Stimulated activated CD8-positive, alpha-beta memory T cell treated with anti-CD3 and anti-CD28 coated beads, Interleukin-12 subunit alpha, Interleukin-12 subunit beta, amount 100 ng/mL, for 24 hours (primary cell): Measurements from ENCODE around the gene GBX1.

ENCODE experiments used
- DNase-seq: peaks from one replicate; pipeline ENCODE4 v3.0.0-alpha.2; 2020; ENCODE audit errors: extremely low read depth

GBX1 gene

DNA sequence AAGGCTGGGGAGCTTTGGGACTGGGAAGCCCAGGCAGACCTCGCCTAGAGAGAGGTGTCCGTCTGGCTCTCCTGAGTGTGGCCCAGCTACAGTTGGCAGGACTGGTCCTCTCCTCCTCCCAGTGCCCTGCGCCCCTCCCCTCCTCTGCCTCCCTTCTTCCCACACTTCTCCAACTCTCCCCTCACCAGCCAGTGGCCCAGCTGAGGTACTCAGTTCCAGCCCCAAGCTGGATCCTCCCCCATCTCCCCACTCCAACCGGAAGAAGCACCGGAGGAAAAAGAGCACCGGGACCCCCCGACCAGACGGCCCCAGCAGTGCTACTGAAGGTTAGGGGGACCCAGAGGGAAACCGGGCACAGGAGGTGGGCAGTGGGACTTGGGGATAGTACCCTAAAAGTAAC, 27.7 kb downstream of the GBX1 start:
- DNase-seq, result no peak

DNA sequence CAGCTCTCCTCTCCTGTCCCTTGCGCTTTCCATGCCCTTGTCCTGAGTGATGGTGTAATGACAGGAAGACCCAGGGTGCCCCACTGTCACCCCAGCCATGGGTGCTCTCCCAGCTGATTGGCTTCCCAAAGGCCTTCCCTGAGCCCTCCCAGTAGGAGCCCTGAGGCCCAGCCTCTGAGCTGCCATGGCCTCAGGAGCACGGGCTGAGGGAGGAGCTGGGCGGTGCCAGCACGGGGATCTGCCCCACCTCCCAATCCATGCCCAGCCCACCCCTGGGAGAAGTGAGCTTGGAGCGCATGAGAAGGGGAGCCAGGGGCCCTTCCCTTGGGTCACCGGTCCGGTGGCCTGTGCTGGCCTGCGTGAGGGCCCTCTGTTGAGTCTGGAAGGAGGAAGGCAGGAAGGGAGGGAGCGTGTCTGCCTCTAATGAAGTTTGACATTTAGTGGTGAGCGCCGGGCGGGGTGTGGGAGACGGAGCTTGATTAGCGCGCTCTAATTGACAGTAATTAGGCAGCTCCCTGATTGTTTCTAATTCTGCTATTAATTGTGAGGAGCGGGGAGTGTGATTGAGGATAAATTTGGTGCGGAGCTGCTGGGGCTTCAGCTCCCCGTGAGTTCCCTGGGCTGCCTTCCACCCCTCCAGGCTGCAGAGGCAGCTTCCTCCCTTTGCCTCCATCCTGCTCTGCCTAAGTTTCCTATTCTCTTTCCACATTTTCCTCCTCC, 28.3 kb downstream of the GBX1 start:
- DNase-seq, result no peak

DNA sequence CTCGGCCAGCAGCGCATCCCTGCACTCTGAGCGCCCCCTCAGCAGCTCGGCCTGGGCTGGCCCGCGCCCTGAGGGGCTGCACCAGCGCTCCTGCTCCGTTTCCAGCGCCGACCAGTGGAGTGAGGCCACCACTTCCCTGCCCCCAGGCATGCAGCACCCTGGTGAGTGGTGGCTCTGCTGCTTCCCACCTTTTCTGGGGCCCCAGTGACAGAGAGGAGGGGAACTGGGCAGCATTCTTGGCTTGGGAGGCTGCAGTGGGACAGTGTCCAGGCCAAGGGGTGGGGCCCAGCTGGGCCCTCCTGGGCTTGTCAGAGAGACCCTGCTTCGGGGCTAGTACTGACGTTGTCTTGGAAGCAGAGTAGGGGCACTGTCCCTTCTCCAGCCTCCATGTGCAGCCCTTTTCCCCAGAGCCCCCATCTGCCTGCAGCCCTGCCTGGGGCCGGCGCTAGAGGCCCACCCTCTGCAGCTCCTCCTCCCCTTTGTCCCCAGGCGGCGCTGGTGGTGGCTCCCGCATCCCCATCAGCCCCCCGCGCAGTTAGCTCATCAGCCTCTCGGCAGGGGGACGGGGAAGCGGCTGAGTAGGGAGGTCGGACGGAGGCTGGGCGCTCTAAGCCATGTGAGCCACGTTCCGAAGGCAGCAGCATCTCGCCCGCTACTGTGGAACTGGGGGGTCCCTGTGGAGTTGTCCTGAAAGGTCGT, 29.2 kb downstream of the GBX1 start:
- DNase-seq, result no peak

DNA sequence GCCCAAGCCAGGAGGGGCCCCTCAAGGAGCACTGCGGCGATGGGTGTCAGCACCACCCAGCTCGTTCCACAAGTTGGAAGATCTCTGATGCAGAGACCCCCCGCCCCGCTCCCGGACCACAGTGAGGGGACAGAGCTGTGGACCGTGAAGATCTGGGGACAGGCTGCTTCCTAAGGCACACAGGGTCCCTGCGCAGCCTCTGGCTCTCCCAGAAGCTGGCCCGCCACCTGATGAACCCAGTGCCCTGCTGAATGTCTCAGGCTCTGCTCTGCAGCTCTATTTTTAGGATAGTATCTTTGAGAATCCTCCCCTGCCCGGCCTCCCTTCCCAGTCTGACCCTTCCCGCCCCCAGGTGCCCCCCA, 29.7 kb downstream of the GBX1 start:
- no peak for DNase-seq

DNA sequence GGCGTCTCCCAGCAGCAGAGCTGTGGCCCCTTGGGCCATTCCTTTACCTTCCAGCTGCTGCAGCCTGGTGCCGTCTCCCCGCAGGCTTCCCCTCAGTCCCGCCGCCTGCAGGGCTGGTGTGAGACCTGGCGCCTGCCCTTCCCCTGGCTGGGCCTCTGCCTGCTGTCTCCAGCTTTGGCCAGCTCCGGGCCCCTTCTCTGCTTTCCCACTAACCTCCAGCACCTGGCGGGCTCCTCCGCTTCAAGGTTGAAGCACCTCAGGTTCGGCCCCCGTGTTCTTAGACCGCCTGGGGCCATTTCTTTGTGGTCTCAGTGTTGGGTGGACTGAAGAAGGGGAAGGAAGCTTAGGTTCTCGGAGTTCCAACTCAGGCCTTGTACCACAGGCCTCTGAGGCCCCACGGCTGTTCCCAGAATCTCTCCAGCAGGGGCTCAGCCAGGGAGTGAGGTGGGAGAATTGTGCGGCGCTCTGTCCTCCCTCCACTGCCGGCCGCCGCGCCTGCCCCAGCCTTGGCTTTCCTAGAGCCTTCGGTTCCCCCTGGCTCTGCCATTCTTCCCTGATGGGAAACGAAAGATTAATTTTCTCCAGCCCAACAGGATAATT, 30.3 kb downstream of the GBX1 start:
- DNase-seq, result no peak

DNA sequence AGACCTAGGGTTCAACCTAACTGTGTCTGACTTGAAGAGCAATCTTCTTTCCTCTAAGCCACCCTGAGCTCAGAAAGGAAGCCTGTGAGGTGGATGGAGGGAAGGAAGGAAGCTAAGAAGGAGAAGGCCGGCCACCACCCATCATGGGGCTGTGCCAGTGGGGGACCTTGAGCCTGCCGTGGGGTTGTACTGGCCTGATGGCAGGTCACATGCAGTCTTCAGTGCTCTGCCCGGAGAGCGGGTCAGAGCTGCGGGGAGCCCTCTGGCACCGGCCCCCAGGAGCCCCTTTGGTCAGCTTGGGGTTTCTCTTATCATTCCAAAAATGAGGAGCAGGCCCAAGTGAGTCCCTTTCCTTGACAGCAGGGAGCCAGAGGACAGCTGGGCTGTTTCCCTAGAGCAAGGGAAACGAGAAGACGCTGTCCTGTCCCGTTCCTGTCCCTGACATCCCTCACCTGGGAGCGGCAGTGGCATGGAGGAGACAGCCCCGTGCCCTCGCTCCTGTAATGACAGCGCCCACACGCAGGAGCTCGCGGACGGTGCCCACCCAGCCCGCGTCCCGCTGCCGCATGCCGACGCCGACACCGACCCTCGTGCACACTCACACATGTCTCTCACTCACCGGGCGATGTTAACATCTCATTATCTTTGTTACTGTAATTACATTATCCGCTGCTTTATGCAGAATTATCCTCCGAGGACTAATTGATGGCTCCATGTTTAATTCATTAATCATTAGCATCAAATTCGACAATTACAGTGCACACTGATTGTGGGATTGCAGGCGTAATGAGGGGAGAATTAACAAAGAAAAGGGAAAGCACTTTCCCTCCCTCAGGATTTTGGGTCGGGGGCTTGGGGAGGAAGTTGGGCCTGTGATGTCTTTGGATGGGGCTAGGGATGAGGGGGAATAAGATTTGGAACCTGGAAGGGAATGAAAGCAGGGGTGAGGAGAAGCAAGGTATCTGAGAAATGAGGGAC, 31.3 kb downstream of the GBX1 start:
- DNase-seq, result no peak

DNA sequence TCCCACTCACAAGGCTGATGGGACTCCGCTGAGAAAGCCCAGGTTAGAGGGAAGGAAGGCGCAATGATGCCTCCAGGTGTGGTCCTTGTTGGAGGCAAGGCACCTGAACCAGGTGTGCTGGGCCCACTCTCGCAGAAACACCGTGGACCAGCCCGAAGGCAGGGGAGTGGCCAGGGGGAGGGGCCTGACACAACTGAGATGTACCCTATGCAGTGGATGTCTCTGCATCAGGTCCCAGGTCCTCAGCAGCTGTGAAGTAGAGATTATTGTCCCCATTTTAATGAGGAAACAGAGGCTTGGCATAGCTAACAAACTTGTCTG, 32.0 kb downstream of the GBX1 start:
- DNase-seq, result no peak

DNA sequence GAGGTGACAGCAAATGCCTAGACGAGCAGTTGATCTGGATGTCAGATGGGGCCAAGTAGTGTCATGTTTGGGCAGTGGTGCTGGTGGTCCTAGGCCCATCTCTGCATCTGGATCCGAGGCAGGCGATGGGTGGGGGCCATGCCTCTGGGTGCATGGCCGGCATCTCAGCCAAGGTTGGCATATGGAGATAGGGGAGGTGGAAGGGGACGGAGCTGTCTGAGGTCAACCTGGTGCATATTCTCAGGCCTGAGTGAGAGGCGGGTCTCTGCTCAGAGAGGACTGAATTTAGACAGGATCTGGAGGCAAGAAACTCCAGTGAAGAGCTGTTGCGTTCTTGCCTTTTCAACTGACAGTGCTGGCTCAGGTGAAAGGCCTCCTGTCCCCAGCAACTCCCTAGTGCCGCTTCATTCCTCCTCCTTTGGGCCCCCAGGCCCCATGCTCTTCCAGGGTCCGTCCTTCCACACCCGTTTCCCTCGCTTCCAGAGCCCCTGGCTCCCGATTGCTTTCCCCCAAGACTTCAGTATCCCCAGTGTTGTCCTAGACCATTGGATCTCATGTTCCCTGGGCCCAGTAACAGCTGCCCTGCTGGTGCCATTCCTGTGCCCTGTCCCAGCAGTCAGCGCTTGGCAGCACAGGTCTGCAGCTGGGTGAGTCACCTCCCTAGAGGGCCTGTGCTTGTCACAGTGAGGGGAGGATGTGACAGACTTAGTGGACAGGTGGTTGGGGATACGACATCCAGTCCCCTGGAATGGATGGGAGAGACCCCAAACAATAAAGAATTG, 32.6 kb downstream of the GBX1 start:
- DNase-seq, result no peak

DNA sequence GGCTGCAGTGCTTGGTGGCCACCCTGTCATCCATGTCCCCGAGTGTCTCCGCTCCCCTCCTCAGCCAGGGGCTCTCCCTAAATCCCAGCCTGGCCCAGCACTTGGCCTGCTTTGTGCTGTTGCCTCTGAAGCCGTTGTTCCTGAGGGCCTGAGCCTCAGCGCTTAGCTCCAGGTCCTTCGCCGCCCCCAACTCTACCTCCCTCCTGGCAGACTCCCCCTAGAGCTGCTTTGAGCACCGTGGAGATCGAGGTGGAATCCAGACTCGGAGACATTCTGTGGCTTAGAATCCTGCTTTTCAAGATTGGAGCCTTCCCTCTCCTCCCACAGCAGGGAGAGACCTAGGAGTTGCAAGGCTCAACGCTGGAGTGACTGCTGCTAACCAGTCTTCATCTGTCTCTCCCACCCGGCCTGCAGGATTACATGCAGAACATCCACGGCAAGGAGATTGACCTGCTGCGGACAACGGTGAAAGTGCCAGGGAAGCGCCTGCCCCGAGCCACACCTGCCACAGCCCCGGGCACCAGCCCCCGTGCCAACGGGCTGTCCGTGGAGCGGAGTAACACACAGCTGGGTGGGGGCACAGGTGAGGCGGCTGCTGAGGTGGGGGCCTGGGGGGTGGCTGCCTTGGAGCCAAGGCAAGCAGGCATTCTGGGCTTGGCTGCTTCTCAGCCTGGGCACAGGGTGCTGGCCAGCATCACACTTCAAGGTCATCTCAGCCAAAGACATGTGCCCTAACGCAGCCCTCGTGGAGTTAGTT, 33.3 kb downstream of the GBX1 start:
- no peak for DNase-seq

DNA sequence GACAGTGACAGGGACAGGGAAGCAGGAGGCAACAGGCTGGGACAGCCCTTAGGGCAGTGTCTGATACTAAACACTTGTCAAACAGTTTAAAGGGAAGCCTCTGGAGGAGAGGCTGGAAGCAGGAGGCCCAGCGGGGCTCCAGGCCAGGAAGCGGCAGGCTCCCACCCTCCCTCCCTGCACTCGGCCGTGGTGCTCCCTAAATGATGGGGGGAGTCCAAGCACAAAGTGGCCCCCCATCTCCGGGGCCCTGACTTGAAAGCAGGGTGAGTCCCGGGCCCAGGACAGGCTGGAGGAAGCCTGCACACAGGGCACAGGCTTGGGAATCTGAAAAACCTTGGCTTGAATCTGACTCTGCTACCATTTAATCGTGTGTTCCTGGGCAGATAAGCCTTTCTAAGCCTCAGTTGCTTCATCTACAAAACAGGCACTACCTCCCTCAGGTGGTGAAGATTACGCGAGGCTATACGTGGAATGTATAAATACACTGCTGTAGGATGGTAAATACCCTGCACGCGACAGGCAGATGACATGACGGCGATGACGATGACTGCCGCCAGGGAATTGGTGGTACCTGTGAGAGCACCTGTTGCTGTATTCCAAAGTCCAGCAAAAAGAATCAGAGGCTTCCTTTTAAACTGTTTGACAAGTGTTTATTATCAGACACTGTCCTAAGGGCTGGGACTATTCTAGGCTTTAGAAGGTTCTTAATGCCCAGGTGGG, 34.1 kb downstream of the GBX1 start:
- DNase-seq, result no peak

DNA sequence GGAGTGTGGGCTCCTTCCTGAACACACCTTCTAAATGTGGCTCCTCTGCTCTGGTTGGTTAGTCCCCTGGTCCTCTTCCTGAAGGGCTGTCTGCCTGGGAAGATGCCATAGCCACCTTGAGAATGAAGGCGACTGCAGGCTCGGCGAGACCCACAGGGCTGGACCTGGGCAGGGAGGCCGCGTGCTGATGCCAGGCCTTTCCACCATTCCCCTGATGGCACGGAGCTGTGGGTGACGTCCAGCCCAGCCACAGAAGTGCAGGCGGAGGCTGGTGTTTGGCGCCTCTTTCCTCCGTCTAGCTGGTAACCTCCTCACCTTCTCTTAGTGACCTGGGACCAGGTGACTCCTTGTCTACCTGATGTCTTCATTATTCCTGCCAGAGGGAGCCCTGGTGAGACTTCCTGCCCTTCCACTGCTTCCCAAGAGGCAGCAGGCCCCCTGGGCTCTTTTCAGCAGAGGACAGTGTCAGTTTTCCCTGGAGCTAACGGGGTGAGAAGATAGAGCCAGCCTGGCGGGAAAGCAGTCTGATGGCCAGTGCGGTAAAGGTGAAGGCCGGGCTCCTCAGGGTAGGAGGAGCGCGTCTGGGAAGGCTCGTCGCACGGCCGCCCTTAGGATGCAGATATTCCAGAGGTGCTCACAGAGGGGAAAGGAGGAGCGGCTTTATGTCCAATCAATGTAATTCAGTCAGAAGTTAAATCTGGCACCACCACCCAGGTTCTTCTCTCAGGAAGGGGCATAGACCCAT, 34.9 kb downstream of the GBX1 start:
- no peak for DNase-seq

DNA sequence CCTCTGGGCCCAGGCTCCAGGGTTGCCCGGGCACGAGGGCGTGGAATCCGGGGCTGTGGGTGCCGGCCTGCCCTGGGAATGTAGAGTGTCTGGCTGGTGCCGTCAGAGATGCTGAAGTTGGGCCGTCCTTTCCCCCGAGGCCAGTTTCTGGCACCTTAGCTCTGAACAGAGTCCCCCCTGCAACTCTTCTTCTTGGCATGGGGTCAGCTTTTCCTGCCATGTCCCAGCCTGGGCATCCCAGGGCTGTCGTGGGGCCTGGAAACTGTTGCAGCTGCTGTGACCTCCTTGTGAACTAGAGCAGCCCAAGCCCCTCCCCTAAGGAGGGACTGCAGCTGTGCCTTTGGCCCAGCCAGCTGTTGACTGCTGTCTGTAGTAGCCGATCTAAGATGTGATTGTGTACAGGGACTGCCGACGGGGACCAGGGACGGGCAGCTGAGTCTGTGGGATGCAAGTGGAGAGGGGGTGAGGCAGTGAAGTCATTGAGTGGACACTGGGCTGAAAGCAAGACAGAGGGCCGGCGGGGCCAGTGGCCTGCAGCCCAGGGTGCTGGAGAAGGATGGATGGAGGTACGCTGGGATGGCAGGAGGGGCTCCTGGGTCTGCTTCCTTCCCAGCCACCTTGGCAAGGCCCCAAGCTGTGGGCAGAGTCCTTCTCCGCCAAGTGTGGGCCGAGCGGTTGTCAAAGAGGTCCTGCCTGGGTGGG, 35.8 kb downstream of the GBX1 start:
- no peak for DNase-seq

DNA sequence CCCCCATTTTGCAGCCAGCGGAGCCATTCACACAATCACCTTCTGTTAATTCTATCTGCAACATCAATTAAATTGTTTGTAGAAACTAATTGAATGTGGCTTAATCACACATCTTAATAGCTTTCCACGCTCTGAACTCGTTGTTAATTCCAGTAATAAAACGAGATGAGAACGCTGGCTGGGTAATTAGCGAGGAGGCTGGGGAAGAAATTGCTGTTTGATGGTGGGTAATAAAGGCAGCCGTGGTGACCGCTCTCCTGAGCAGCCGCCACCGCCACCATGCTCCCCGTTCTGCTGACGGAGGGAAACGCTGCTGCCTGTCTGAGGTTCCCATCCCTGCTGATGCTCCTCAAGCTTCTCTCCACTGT, 36.3 kb downstream of the GBX1 start:
- no peak for DNase-seq

DNA sequence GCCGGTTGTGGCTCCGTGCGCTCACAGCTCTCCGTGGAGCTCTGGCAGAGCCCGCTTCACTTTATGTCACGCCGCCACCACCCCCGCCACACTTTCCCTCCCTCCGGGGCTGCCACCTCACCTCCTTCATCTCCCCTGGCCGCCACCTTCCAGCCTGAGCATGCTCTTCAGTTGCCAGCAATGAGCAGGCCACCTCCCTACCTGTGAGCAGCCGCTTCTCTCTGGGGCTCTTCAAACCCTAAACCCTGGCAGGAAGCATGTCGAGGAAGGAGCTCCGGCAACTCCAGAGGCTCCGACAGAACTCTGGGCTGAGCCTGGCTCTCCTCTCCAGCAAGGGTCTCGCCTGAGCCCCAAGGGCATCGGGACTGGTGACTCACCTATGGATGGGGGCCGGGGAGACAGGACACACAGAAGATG, 36.7 kb downstream of the GBX1 start:
- DNase-seq, result no peak

DNA sequence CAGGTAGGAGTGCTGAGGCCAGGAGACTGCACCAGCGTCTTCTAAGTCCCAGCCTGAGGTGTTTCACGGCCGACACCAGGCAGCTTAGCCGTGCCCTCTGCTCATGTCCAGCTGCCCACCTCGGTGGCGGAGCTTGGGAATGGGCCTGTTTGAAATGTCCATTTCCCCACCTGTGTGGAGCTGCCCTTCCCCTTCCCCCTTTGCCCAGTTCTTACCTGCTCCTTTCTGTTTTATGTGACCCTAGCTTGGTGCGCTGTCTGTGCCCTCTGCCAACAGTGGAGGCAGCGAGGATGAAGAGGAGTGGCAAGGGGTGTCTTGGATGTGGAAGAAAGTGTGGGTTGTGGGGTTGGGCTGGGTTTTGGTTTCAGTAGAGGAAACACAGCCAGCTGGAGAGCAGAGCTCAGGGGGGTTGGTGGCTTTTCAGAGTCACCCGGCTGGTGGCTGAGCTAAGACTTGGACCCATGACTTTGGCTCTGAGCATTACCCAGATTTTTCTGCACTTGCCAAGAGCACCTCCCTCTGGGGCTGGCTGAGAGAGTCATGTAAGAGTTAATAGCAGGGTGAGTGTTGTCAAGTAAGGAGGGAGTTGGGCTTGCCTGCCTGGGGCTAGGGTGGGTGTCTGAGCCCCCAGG, 37.4 kb downstream of the GBX1 start:
- DNase-seq, result no peak

DNA sequence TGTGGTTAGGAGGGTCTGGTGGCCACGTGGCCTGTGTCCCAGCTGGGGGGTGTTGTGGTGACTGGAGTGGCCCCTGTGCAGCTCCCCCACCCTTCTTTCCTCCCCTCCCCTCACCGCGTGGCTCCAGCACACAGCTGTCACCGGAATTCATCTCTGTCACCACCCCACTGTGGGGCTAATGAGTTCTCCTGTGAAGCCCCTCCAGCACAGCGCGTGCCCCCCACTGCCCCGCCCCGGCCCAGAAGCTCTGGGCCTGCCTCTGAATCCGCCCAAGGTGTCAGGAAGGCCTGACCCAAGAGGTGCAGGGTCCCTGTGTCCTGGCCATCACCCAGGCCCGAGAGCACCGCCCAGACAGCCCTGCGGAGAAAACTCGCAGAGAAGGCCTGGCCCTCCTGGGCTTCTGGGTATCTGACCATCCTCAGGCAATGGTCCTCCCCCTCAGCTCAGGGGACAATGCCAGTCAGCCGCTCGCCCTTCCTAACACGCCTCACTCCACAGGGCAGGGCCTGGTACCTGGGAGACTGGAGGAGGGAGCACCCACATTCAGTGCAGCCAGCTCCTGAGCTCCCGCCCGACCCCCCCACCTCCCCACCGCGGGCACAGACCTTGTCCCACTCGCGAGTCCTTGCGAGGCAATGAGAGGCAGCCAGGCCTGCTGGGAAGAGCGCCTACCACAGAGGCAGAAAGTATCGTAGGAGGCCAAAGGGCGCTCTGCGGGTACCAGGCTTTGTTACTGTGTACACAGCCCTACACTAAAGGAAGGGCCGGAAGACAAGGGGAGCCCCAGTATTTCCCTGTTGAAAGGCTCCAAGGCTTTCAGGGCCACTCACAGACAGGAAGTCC, 38.2 kb downstream of the GBX1 start:
- DNase-seq, result no peak

DNA sequence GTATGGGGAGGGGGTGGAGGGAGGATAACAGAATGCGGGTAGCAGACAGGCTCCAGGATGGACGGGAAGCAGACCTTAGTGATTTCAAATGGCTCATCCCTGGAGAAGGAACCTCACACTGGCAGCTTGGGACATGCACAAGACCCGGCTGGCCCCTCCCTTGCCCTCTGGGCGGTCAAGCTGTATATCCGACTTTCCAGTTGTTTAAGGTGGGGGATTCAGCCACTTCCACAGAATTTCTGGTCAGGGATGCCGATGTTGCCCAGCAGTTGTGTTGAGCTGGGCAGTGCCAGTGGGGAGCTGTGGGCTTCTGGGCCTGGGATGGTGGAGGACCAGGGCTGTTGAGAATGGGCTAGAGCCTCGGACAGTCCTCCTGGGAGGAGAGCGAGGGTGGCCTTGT, 38.8 kb downstream of the GBX1 start:
- no peak for DNase-seq
